Peyer's patch (tissue), 4 donors: ENCODE measurements around the gene RNF222. TPM values are rescaled to one million over a fixed set of nuclear protein-coding genes. Genes with fewer than 3 reads are reported as not detected.
"Not testable (repeated sequence)": the region's sequence is repeated elsewhere in the genome, so short reads cannot be mapped to it uniquely, and the experiment has no call there.

Source experiments
- DNase-seq, 3 donors: peaks; one replicate each; pipeline ENCODE4 v3.0.0-alpha.2; 2017 to 2019
- H3K27ac ChIP-seq, 4 donors: fragments of 200-600 bp; sonication (generic); one replicate each; pipeline ENCODE4 v1.5.1; 2016 to 2019
- H3K27me3 ChIP-seq, 2 donors: fragments of 200-600 bp; sonication (generic); one replicate each; pipeline ENCODE4 v1.5.1; 2019
- H3K36me3 ChIP-seq, 3 donors: fragments of 200-600 bp; sonication (generic); one replicate each; pipeline ENCODE4 v1.5.1; 2016 to 2019
- H3K4me1 ChIP-seq, 4 donors: fragments of 200-600 bp; sonication (generic); one replicate each; pipeline ENCODE4 v1.5.1; 2016 to 2019
- H3K4me3 ChIP-seq, 4 donors: fragments of 200-600 bp; sonication (generic); 1 replicate in 3 of 4; 2 replicates in 1 of 4; pipeline ENCODE4 v1.5.1; 2016 to 2019; ENCODE audit warnings: mild to moderate bottlenecking in 1 of 4
- H3K9me3 ChIP-seq, 4 donors: fragments of 200-600 bp; sonication (generic); one replicate each; pipeline ENCODE4 v1.5.1; 2016 to 2019; ENCODE audit warnings: mild to moderate bottlenecking in 1 of 4
- CTCF ChIP-seq, 6 experiments: fragments of 450-650 bp in 4 of 6; fragments of 200-600 bp in 2 of 6; sonication (generic) in 1 of 6; IDR thresholded peaks; one replicate each; pipeline ENCODE4 v1.5.1; 2017 to 2019; ENCODE audit warnings: antibody characterized with exemption in 6 of 6, mild to moderate bottlenecking in 3 of 6, moderate library complexity in 1 of 6
- POLR2A ChIP-seq, 2 donors: fragments of 450-650 bp; IDR thresholded peaks; one replicate each; pipeline ENCODE4 v1.5.1; 2017; ENCODE audit warnings: antibody characterized with exemption in 2 of 2, mild to moderate bottlenecking in 2 of 2, moderate library complexity in 2 of 2
- total RNA-seq, 4 donors: library from RNA; depleted of rRNA; stranded (reverse); fragments of >200 nt; gene quantifications; one replicate each; pipeline ENCODE4 v1.1.0, GENCODE V29; 2016

Gene RNF222
- total RNA-seq, 4 donors from 2014 or later, result not detected

- TF ChIP-seq CTCF (IDR thresholded peaks at IDR 0.05), result peak; percentile 98 to 99 (median 98)
- TF ChIP-seq POLR2A (IDR thresholded peaks at IDR 0.05), result peak; percentile 76 to 80
- peaks cover 0 to 34% (median 0%) of the 10 kb centered on the region in 3 donors for H3K36me3 ChIP-seq
Measured at GRCh38 chr17:8383143-8383822, 14.3 kb downstream of the RNF222 start, which contains the start of gene RPL26. RPL26 (minus strand) TSS chr17:8383193; CDS start chr17:8382310, 883 bp downstream.

GRCh38 chr17:8382880-8383142 is 14.8 kb downstream of the RNF222 start:
- Histone ChIP-seq H3K36me3 (peaks cover 0 to 39% (median 0%) of the 10 kb centered on the region in 3 donors), H3K4me1 (peaks cover 0 to 32% (median 14%) of the 10 kb centered on the region in 4 donors), H3K4me3 (peak overlapping the region; percentile 75 to 79 (median 78)), H3K27me3 (no peaks in the 10 kb centered on the region), H3K9me3 (no peaks in the 10 kb centered on the region), H3K27ac (peak overlapping the region; percentile 78 to 96 (median 92))
- TF ChIP-seq CTCF (IDR thresholded peaks at IDR 0.05) (no peak), POLR2A (IDR thresholded peaks at IDR 0.05) (peak in 1 of 2 donors; percentile 72)
- no peak for DNase-seq

More at GRCh38 chr17:8383143-8383822, 14.3 kb downstream of the RNF222 start, which contains the start of gene RPL26:
- peak; percentile 95 to 99 (median 96) for DNase-seq
- Histone ChIP-seq H3K4me3 (peak within 1 kb of the TSS; percentile 75 to 79 (median 78)), H3K9me3 (no peaks in the 10 kb centered on the region), H3K27me3 (no peaks in the 10 kb centered on the region), H3K27ac (peak within 1 kb of the TSS; percentile 78 to 96 (median 92)), H3K4me1 (peaks cover 0 to 32% (median 14%) of the 10 kb centered on the region in 4 donors)

GRCh38 chr17:8382052-8382879 is 15.4 kb downstream of the RNF222 start:
- Histone ChIP-seq H3K36me3 (peaks cover 0 to 44% (median 0%) of the 10 kb centered on the region in 3 donors), H3K4me3 (peak overlapping the region; percentile 75 to 79 (median 78)), H3K4me1 (peaks cover 0 to 32% (median 14%) of the 10 kb centered on the region in 4 donors), H3K27me3 (no peaks in the 10 kb centered on the region), H3K27ac (peak overlapping the region; percentile 78 to 96 (median 92)), H3K9me3 (no peaks in the 10 kb centered on the region)
- TF ChIP-seq CTCF (IDR thresholded peaks at IDR 0.05) (no peak), POLR2A (IDR thresholded peaks at IDR 0.05) (no peak)
- DNase-seq, result no peak

GRCh38 chr17:8380049-8380448 is 17.6 kb downstream of the RNF222 start:
- Histone ChIP-seq H3K4me3 (no peak overlapping the region), H3K36me3 (peaks cover 0 to 48% (median 0%) of the 10 kb centered on the region in 3 donors), H3K27me3 (no peaks in the 10 kb centered on the region), H3K27ac (no peak overlapping the region), H3K4me1 (peaks cover 0 to 47% (median 17%) of the 10 kb centered on the region in 4 donors), H3K9me3 (no peaks in the 10 kb centered on the region)
- TF ChIP-seq POLR2A (IDR thresholded peaks at IDR 0.05) (no peak), CTCF (IDR thresholded peaks at IDR 0.05) (no peak)
- no peak for DNase-seq

GRCh38 chr17:8378117-8378516 is 19.5 kb downstream of the RNF222 start:
- not testable (repeated sequence) for H3K4me3 ChIP-seq, H3K9me3 ChIP-seq, DNase-seq, H3K27ac ChIP-seq, H3K27me3 ChIP-seq
- H3K36me3 ChIP-seq, result peaks cover 0 to 48% (median 0%) of the 10 kb centered on the region in 3 donors
- peaks cover 0 to 44% (median 17%) of the 10 kb centered on the region in 4 donors for H3K4me1 ChIP-seq

- Histone ChIP-seq H3K27ac (peak overlapping the region in 2 of 4 donors; percentile 79 to 80), H3K36me3 (peaks cover 0 to 48% (median 0%) of the 10 kb centered on the region in 3 donors), H3K9me3 (no peaks in the 10 kb centered on the region), H3K4me3 (no peak overlapping the region), H3K4me1 (peaks cover 0 to 44% (median 17%) of the 10 kb centered on the region in 4 donors), H3K27me3 (no peaks in the 10 kb centered on the region)
- no peak for DNase-seq
- TF ChIP-seq CTCF (IDR thresholded peaks at IDR 0.05) (no peak), POLR2A (IDR thresholded peaks at IDR 0.05) (no peak)
Measured at GRCh38 chr17:8377422-8377821, 20.2 kb downstream of the RNF222 start.
